Measurements from ENCODE around the gene FCF1. TPM values are rescaled to one million over a fixed set of nuclear protein-coding genes. Genes with fewer than 3 reads are reported as not detected.
A peak's percentile ranks its signal among the peaks of the same experiment; 100 is the strongest.

FCF1 gene
- total and polyA plus RNA-seq, 2 of the 13 experiments (the other 11 are each of a cell fraction or from before 2014, with no cell fraction given), result 31.0 to 44.4 TPM

GRCh38 chr14:74747237-74747636, 34.3 kb downstream of the FCF1 start:
- no peak for TF ChIP-seq ATF7 (IDR thresholded peaks at IDR 0.05)
- TF ChIP-seq ATF7 (CRISPR knock-in tag; IDR thresholded peaks at IDR 0.05), result no peak
- peak; percentile 77; the same call in 1 of the 2 replicates for TF ChIP-seq ZNF121 (CRISPR knock-in tag; IDR thresholded peaks at IDR 0.05)
- TF ChIP-seq HMG20B (CRISPR knock-in tag; conservative IDR thresholded peaks at IDR 0.05), result no peak
- peak; percentile 90 for TF ChIP-seq PRDM15 (CRISPR knock-in tag; IDR thresholded peaks at IDR 0.05)
- no peak for TF ChIP-seq HNRNPL (IDR thresholded peaks at IDR 0.05; ENCODE audit: low read depth, low read length)
- H3K36me3 ChIP-seq (replicated peaks in 1 of 2; ENCODE audit: control insufficient read depth in 1 of 2, insufficient read depth in 2 of 2, low read length in 2 of 2), result no peaks in the 10 kb centered on the region
- BruUV-seq (replicated peaks), result no TSS peak
- H3K27ac ChIP-seq (ENCODE audit: extremely low read length, insufficient read depth, low read length), result no peak overlapping the region
- POLR2A ChIA-PET, result no interaction called here
- H3K9me3 ChIP-seq (ENCODE audit: low read length), result no peaks in the 10 kb centered on the region
- DNase-seq (ENCODE audit: low spot score) (no peak), ATAC-seq (no peak), FAIRE-seq (no peak)
- in situ Hi-C loops (cut with HindIII; ENCODE audit: extremely low pct_ligation_motif_present, low pct_unique_long_range_greater_than_20kb) (no loop called here), intact Hi-C loops (cut with micrococcal nuclease; ENCODE audit: unreplicated experiment) (no loop called here)
- no peak overlapping the region for H3K4me2 ChIP-seq (ENCODE audit: low read depth, low read length)
- CTCF ChIA-PET (ENCODE audit: low intra/inter-chr PET ratio, low total read pairs), result no interaction called here
- H3K4me1 ChIP-seq (ENCODE audit: insufficient read depth, low read length), result no peaks in the 10 kb centered on the region
- no peak overlapping the region for H3K9ac ChIP-seq (ENCODE audit: insufficient read depth, low read depth, low read length)
- no peak overlapping the region for H2AFZ ChIP-seq (ENCODE audit: low read length)
- H4K20me1 ChIP-seq (ENCODE audit: insufficient read depth, low read length), result no peaks in the 10 kb centered on the region
- no peaks in the 10 kb centered on the region for H3K27me3 ChIP-seq (ENCODE audit: control insufficient read depth in 1 of 2, insufficient read depth in 2 of 2, low read length in 2 of 2)
- WGBS (ENCODE audit: low lambda C conversion rate), result 14% methylated on average over 2 of the region's 2 CpGs
- no peaks in the 10 kb centered on the region for H3K79me2 ChIP-seq (ENCODE audit: insufficient read depth, low read length)
- H3K4me3 ChIP-seq (replicated peaks in 1 of 3; ENCODE audit: insufficient read depth in 1 of 3, low read depth in 2 of 3, low read length in 3 of 3), result no peak overlapping the region
